OCI-LY1 (cell line): ENCODE data around the gene SERBP1.

ENCODE experiments used
- CTCF ChIP-seq: fragments of 200-600 bp; sonication (generic), shearing (Covaris generic); IDR thresholded peaks from 2 replicates; pipeline ENCODE4 v1.5.1; 2017; ENCODE audit warnings: mild to moderate bottlenecking, antibody characterized with exemption, low read length, moderate library complexity, mixed read lengths
- EZH2 ChIP-seq: fragments of 200-600 bp; sonication (generic), shearing (Covaris generic); IDR thresholded peaks from 2 replicates; pipeline ENCODE4 v1.8.0; 2017; ENCODE audit warnings: borderline replicate concordance, mixed run types, mild to moderate bottlenecking, antibody characterized with exemption, low read length, moderate library complexity, mixed read lengths

- TF ChIP-seq CTCF (no peak), EZH2 (no peak)
Measured at GRCh38 chr1:67469431-67469830, 39.2 kb upstream of the SERBP1 start.
